ENCODE results near the gene PAQR6. TPM values are rescaled to one million over a fixed set of nuclear protein-coding genes. Genes with fewer than 3 reads are reported as not detected.
A peak's percentile ranks its signal among the peaks of the same experiment; 100 is the strongest.

PAQR6 gene
- total RNA-seq, 1 donor from 2014 or later = 10.8 TPM

- TF ChIP-seq CTCF (IDR thresholded peaks at IDR 0.05; ENCODE audit: partially characterized antibody, unreplicated experiment) = no peak
- DNase-seq = no peak
- H3K36me3 Mint-ChIP-seq (ENCODE audit: unreplicated experiment) = no peaks in the 10 kb centered on the region
- H3K27ac Mint-ChIP-seq (ENCODE audit: unreplicated experiment) = peak overlapping the region; percentile 88
- H3K4me1 Mint-ChIP-seq (ENCODE audit: low read depth, unreplicated experiment) = peaks cover 7% of the 10 kb centered on the region
- peaks cover 14% of the 10 kb centered on the region for H3K9me3 Mint-ChIP-seq (ENCODE audit: unreplicated experiment)
- peak overlapping the region; percentile 88 for H3K4me3 Mint-ChIP-seq (ENCODE audit: unreplicated experiment)
- H3K27me3 Mint-ChIP-seq (ENCODE audit: unreplicated experiment) = peaks cover 10% of the 10 kb centered on the region
Observed at GRCh38 chr1:156214024-156214748, 33.7 kb downstream of the PAQR6 start.

DNA sequence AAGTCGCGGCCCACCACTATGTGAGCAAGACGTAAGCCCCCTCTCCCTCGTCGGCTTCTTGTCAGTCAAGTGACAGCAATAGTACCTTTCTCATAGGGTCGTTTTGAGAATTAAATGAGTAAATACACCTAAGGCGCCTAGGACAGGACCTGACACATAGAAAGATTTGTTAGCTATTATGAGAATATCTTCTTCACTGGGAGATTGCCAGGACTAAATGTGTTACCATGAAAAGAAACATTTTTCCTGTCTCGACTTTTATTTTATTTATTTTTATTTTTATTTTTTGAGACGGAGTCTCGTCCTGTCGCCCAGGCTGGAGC is 34.3 kb downstream of the PAQR6 start:
- H3K36me3 Mint-ChIP-seq (ENCODE audit: unreplicated experiment) = no peaks in the 10 kb centered on the region

DNA sequence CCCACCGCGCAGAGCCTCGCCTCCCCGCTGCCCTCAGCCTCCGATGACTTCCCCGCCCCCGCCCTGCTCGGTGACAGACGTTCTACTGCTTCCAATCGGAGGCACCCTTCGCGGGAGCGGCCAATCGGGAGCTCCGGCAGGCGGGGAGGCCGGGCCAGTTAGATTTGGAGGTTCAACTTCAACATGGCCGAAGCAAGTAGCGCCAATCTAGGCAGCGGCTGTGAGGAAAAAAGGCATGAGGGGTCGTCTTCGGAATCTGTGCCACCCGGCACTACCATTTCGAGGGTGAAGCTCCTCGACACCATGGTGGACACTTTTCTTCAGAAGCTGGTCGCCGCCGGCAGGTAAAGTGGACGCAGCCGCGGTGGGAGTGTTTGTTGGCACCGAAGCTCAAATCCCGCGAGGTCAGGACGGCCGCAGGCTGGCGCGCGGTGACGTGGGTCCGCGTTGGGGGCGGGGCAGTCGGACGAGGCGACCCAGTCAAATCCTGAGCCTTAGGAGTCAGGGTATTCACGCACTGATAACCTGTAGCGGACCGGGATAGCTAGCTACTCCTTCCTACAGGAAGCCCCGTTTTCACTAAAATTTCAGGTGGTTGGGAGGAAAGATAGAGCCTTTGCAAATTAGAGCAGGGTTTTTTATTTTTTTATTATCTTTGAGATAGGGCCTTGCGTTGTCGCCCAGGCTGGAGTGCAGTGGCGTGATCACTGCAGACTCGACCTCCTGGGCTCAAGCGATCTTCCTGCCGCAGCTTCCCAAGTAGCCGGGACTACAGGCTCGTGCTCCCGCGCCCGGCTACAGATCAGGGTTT is 34.8 kb downstream of the PAQR6 start, which contains the start of gene PMF1:
TSS of gene PMF1 (plus strand) at position 175 of the 811 bp plus-strand sequence. CDS start at position 184, 9 bp downstream.
- peak within 1 kb of the TSS; percentile 95 for H3K4me3 Mint-ChIP-seq (ENCODE audit: unreplicated experiment)
- H3K4me1 Mint-ChIP-seq (ENCODE audit: low read depth, unreplicated experiment) = peaks cover 7% of the 10 kb centered on the region
- no peak for TF ChIP-seq CTCF (IDR thresholded peaks at IDR 0.05; ENCODE audit: partially characterized antibody, unreplicated experiment)
- peaks cover 10% of the 10 kb centered on the region for H3K27me3 Mint-ChIP-seq (ENCODE audit: unreplicated experiment)
- H3K9me3 Mint-ChIP-seq (ENCODE audit: unreplicated experiment) = peaks cover 14% of the 10 kb centered on the region
- H3K27ac Mint-ChIP-seq (ENCODE audit: unreplicated experiment) = peak within 1 kb of the TSS; percentile 96
- H3K36me3 Mint-ChIP-seq (ENCODE audit: unreplicated experiment) = no peaks in the 10 kb centered on the region
- peak; percentile 98 for DNase-seq

More for the DNA sequence above, 34.3 kb downstream of the PAQR6 start:
- Mint-ChIP-seq H3K4me1 (ENCODE audit: low read depth, unreplicated experiment) (peaks cover 7% of the 10 kb centered on the region), H3K4me3 (ENCODE audit: unreplicated experiment) (peak overlapping the region; percentile 95), H3K27me3 (ENCODE audit: unreplicated experiment) (peaks cover 10% of the 10 kb centered on the region), H3K27ac (ENCODE audit: unreplicated experiment) (peak overlapping the region; percentile 96), H3K9me3 (ENCODE audit: unreplicated experiment) (peaks cover 14% of the 10 kb centered on the region)
- no peak for TF ChIP-seq CTCF (IDR thresholded peaks at IDR 0.05; ENCODE audit: partially characterized antibody, unreplicated experiment)
- no peak for DNase-seq

- DNase-seq = no peak
- peaks cover 7% of the 10 kb centered on the region for H3K4me1 Mint-ChIP-seq (ENCODE audit: low read depth, unreplicated experiment)
- H3K9me3 Mint-ChIP-seq (ENCODE audit: unreplicated experiment) = peaks cover 14% of the 10 kb centered on the region
- H3K27me3 Mint-ChIP-seq (ENCODE audit: unreplicated experiment) = peaks cover 10% of the 10 kb centered on the region
- H3K4me3 Mint-ChIP-seq (ENCODE audit: unreplicated experiment) = peak overlapping the region; percentile 95
- peak overlapping the region; percentile 96 for H3K27ac Mint-ChIP-seq (ENCODE audit: unreplicated experiment)
- H3K36me3 Mint-ChIP-seq (ENCODE audit: unreplicated experiment) = no peaks in the 10 kb centered on the region
- no peak for TF ChIP-seq CTCF (IDR thresholded peaks at IDR 0.05; ENCODE audit: partially characterized antibody, unreplicated experiment)
Observed at GRCh38 chr1:156212130-156212529, 35.7 kb downstream of the PAQR6 start.

- Mint-ChIP-seq H3K9me3 (ENCODE audit: unreplicated experiment) (peaks cover 14% of the 10 kb centered on the region), H3K27me3 (ENCODE audit: unreplicated experiment) (peaks cover 10% of the 10 kb centered on the region), H3K27ac (ENCODE audit: unreplicated experiment) (no peak overlapping the region), H3K36me3 (ENCODE audit: unreplicated experiment) (no peaks in the 10 kb centered on the region), H3K4me1 (ENCODE audit: low read depth, unreplicated experiment) (peaks cover 7% of the 10 kb centered on the region), H3K4me3 (ENCODE audit: unreplicated experiment) (peak overlapping the region; percentile 95)
- DNase-seq = no peak
- no peak for TF ChIP-seq CTCF (IDR thresholded peaks at IDR 0.05; ENCODE audit: partially characterized antibody, unreplicated experiment)
Observed at GRCh38 chr1:156211243-156211642, 36.6 kb downstream of the PAQR6 start.
